A549 (cell line): ENCODE measurements around the gene TRAPPC2. TPM values are rescaled to one million over a fixed set of nuclear protein-coding genes. Genes with fewer than 3 reads are reported as not detected.
"Not testable (repeated sequence)": the region's sequence is repeated elsewhere in the genome, so short reads cannot be mapped to it uniquely, and the experiment has no call there.

Source experiments
- ATAC-seq, 2 experiments: fragments of 200-7000 bp in 1 of 2; fragments of >200 bp in 1 of 2; cut with Nextera tagmentation in 1 of 2; cut with Tn5 transposase in 1 of 2; 3 replicates each; pipeline versions ENCODE4 v1.8.0 to v1.9.1; 2018 to 2020; ENCODE audit warnings: mild to moderate bottlenecking in 1 of 2, moderate library complexity in 1 of 2
- CTCF ChIA-PET: fragments of 300-600 bp; sonication (Branson Sonifier 250); formaldehyde crosslinking; extraction: SDS; loops from one replicate; lab custom pipeline; 2021; ENCODE audit warnings: antibody characterized with exemption, inconsistent platforms; lab: Yijun Ruan, JAX
- POLR2A ChIA-PET: fragments of 350-600 bp; formaldehyde crosslinking; extraction: SDS; loops from one replicate; lab custom pipeline; 2021; ENCODE audit warnings: antibody characterized with exemption, inconsistent platforms; lab: Yijun Ruan, JAX
- DNase-seq, 2 experiments: peaks; one replicate each; pipeline versions ENCODE4 v3.0.0 to v3.0.0-alpha.2; 2011 to 2016; ENCODE audit warnings: low read depth in 1 of 2, low spot score in 1 of 2
- FAIRE-seq: peaks from 2 replicates; lab custom pipeline; 2011; peaks lifted over from hg19 to GRCh38; lab: Jason Lieb, UNC
- H3K27ac ChIP-seq, 2 experiments: fragments of >200 bp; sonication (Bioruptor Twin); formaldehyde crosslinking; 3 replicates each; pipeline ENCODE4 v1.5.1; 2016 to 2017
- H3K4me1 ChIP-seq: fragments of >200 bp; sonication (Bioruptor Twin); formaldehyde crosslinking; 3 replicates; pipeline ENCODE4 v1.6.1; 2016
- H3K4me2 ChIP-seq: fragments of >200 bp; sonication (Bioruptor Twin); formaldehyde crosslinking; 3 replicates; pipeline ENCODE4 v1.6.1; 2016
- H3K4me3 ChIP-seq: fragments of >200 bp; sonication (Bioruptor Twin); formaldehyde crosslinking; 3 replicates; pipeline ENCODE4 v1.5.1; 2016
- H3K9me3 ChIP-seq: fragments of >200 bp; sonication (Bioruptor Twin); formaldehyde crosslinking; 3 replicates; pipeline ENCODE4 v1.6.1; 2016
- BCL3 ChIP-seq: fragments of >200 bp; sonication (Bioruptor Twin); formaldehyde crosslinking; IDR thresholded peaks from 3 replicates; pipeline ENCODE4 v1.6.1; 2016
- CBX8 ChIP-seq: fragments of 200-600 bp; sonication (generic); IDR thresholded peaks from 2 replicates; pipeline ENCODE4 v1.6.1; 2016
- CEBPB ChIP-seq, 2 experiments: fragments of >200 bp in 1 of 2; sonication (Bioruptor Twin) in 1 of 2; formaldehyde crosslinking in 1 of 2; IDR thresholded peaks; 2 replicates each; pipeline ENCODE4 v1.6.1; 2012 to 2016
- CHD2 ChIP-seq: fragments of 150-350 bp; IDR thresholded peaks from 2 replicates; pipeline ENCODE4 v1.6.1; 2014; ENCODE audit warnings: low read length; ENCODE audit not compliant: partially characterized antibody
- CHD4 ChIP-seq: fragments of 200-600 bp; sonication (generic); IDR thresholded peaks from 2 replicates; pipeline ENCODE4 v1.6.1; 2016; ENCODE audit warnings: antibody characterized with exemption, mild to moderate bottlenecking, borderline replicate concordance
- CTCF ChIP-seq: fragments of >200 bp; sonication (Bioruptor Twin); formaldehyde crosslinking; IDR thresholded peaks from 3 replicates; pipeline ENCODE4 v1.5.1; 2016
- E2F6 ChIP-seq: IDR thresholded peaks from 2 replicates; pipeline ENCODE4 v1.6.1; 2012; ENCODE audit warnings: low read depth, borderline replicate concordance
- ESRRA ChIP-seq: fragments of 150-350 bp; IDR thresholded peaks from 2 replicates; pipeline ENCODE4 v1.6.1; 2014; ENCODE audit warnings: mild to moderate bottlenecking, low read length, borderline replicate concordance
- FOSL2 ChIP-seq, 2 experiments: fragments of 450-650 bp in 1 of 2; fragments of >200 bp in 1 of 2; sonication (Bioruptor Twin) in 1 of 2; formaldehyde crosslinking; IDR thresholded peaks; 2 replicates each; pipeline versions ENCODE4 v1.5.0 to v1.6.1; 2016 to 2020; ENCODE audit warnings: mild to moderate bottlenecking in 1 of 2, moderate library complexity in 1 of 2
- HEYL ChIP-seq: fragments of 250-450 bp; sonication (Bioruptor Pico); IDR thresholded peaks from 2 replicates; pipeline ENCODE4 v1.8.0; 2021; ENCODE audit warnings: mild to moderate bottlenecking, moderate library complexity
- HOXA7 ChIP-seq: fragments of 250-450 bp; sonication (Bioruptor Pico); IDR thresholded peaks from 2 replicates; pipeline ENCODE4 v1.5.0; 2020; ENCODE audit warnings: mild to moderate bottlenecking, moderate library complexity
- HOXB5 ChIP-seq: fragments of 250-450 bp; sonication (Bioruptor Pico); IDR thresholded peaks from 2 replicates; pipeline ENCODE4 v1.5.0; 2020; ENCODE audit warnings: mild to moderate bottlenecking, moderate library complexity
- JUN ChIP-seq, 2 experiments: fragments of >200 bp; sonication (Bioruptor Twin); formaldehyde crosslinking; IDR thresholded peaks; 2 replicates in 1 of 2; 3 replicates in 1 of 2; pipeline ENCODE4 v1.6.1; 2016 to 2017
- KDM1A ChIP-seq: fragments of 200-600 bp; sonication (generic); IDR thresholded peaks from 2 replicates; pipeline ENCODE4 v1.6.1; 2016; ENCODE audit warnings: low read depth, mild to moderate bottlenecking
- MAX ChIP-seq: IDR thresholded peaks from 2 replicates; pipeline ENCODE4 v1.6.1; 2012
- MAZ ChIP-seq: fragments of 150-350 bp; IDR thresholded peaks from 2 replicates; pipeline ENCODE4 v1.6.1; 2014; ENCODE audit warnings: antibody characterized with exemption, low read depth, low read length, borderline replicate concordance
- NPAS2 ChIP-seq: fragments of 250-450 bp; sonication (Bioruptor Pico); IDR thresholded peaks from 2 replicates; pipeline ENCODE4 v1.8.0; 2022; ENCODE audit warnings: mild to moderate bottlenecking, moderate library complexity, borderline replicate concordance
- PHF8 ChIP-seq: fragments of 200-600 bp; sonication (generic); IDR thresholded peaks from 2 replicates; pipeline ENCODE4 v1.6.1; 2016; ENCODE audit warnings: low read depth, mild to moderate bottlenecking, antibody characterized with exemption, moderate library complexity, borderline replicate concordance
- POLR2A ChIP-seq: IDR thresholded peaks from 2 replicates; pipeline ENCODE4 v1.6.1; 2012; ENCODE audit warnings: mild to moderate bottlenecking, low read length
- POLR2AphosphoS2 ChIP-seq: conservative IDR thresholded peaks from 2 replicates; pipeline ENCODE4 v1.6.1; 2012; ENCODE audit warnings: low read length, improper control_type of control experiment, inconsistent platforms
- RAD21 ChIP-seq, 2 experiments: fragments of >200 bp in 1 of 2; sonication (Bioruptor Twin) in 1 of 2; formaldehyde crosslinking in 1 of 2; IDR thresholded peaks in 1 of 2; conservative IDR thresholded peaks in 1 of 2; 2 replicates in 1 of 2; 3 replicates in 1 of 2; pipeline ENCODE4 v1.6.1; 2012 to 2018; ENCODE audit warnings: inconsistent platforms in 1 of 2
- SMC3 ChIP-seq: fragments of >200 bp; sonication (Bioruptor Twin); formaldehyde crosslinking; IDR thresholded peaks from 3 replicates; pipeline ENCODE4 v1.6.1; 2018; ENCODE audit warnings: inconsistent platforms
- TFCP2L1 ChIP-seq: fragments of 250-450 bp; sonication (Bioruptor Pico); IDR thresholded peaks from 2 replicates; pipeline ENCODE4 v1.5.0; 2021; ENCODE audit warnings: mild to moderate bottlenecking
- USF2 ChIP-seq: fragments of 450-650 bp; IDR thresholded peaks from 2 replicates; pipeline ENCODE4 v1.6.1; 2014; ENCODE audit warnings: antibody characterized with exemption
- ZC3H11A ChIP-seq: fragments of 450-650 bp; IDR thresholded peaks from 2 replicates; pipeline ENCODE4 v1.6.1; 2014; ENCODE audit warnings: antibody characterized with exemption, mild to moderate bottlenecking
- ZFP36 ChIP-seq: fragments of 450-650 bp; IDR thresholded peaks from 2 replicates; pipeline ENCODE4 v1.6.1; 2014; ENCODE audit warnings: borderline replicate concordance; ENCODE audit not compliant: partially characterized antibody
- ZSCAN20 ChIP-seq: fragments of 250-450 bp; sonication (Bioruptor Pico); IDR thresholded peaks from 2 replicates; pipeline ENCODE4 v1.8.0; 2022; ENCODE audit warnings: mild to moderate bottlenecking, moderate library complexity
- WGBS: methylation state at CpG from one replicate; pipeline ENCODE4 v1.1.6; 2017; ENCODE audit errors: missing lambda C conversion rate; 5-methylcytosine and 5-hydroxymethylcytosine counted together
- polyA plus RNA-seq, 4 experiments: library from polyadenylated mRNA; depleted of rRNA in 3 of 4; stranded (reverse); fragments of >200 nt; fragmentation: RNase III in 1 of 4; extraction: RNeasy Plus Mini Kit Qiagen cat#74134 plus additional on column Dnase treatment in 1 of 4; gene quantifications; 2 replicates in 3 of 4; 3 replicates in 1 of 4; pipeline ENCODE4 v1.2.3, GENCODE V29; 2011 to 2017

Gene TRAPPC2
- polyA plus RNA-seq, 2 of the 4 experiments (the other 2 are of a cell fraction) = 11.6 TPM

GRCh38 chrX:13670197-13670596, 64.2 kb downstream of the TRAPPC2 start:
- no peak overlapping the region for H3K4me2 ChIP-seq
- WGBS = 96% methylated on average over 5 of the region's 5 CpGs
- no peak for TF ChIP-seq E2F6
- TF ChIP-seq ZC3H11A = no peak
- TF ChIP-seq ZSCAN20 (CRISPR knock-in tag) = no peak
- TF ChIP-seq NPAS2 (CRISPR knock-in tag) = no peak
- no peak for TF ChIP-seq MAZ
- TF ChIP-seq POLR2AphosphoS2 = no peak
- no peak for FAIRE-seq
- no peaks in the 10 kb centered on the region for H3K9me3 ChIP-seq
- POLR2A ChIA-PET = no interaction called here
- ATAC-seq = no peak
- peaks cover 15% of the 10 kb centered on the region for H3K4me1 ChIP-seq
- DNase-seq = no peak
- peak overlapping the region; percentile 65 to 82; a peak in 3 of 6 replicates for H3K27ac ChIP-seq
- CTCF ChIA-PET = interaction anchor here (1.2 kb wide), 1 partner anchor 18 kb away, joined by 3 read pairs; no protein-coding TSS in a partner anchor
- no peak overlapping the region for H3K4me3 ChIP-seq

GRCh38 chrX:13669755-13670154, 64.7 kb downstream of the TRAPPC2 start:
- FAIRE-seq, ATAC-seq, H3K4me3 ChIP-seq, DNase-seq, H3K9me3 ChIP-seq: not testable (repeated sequence)
- ChIA-PET POLR2A (interaction anchor here (1.0 to 1.3 kb wide), 5 partner anchors 11 to 360 kb away, joined by 4 to 11 read pairs (median 7); partner anchors contain the start of genes GEMIN8, OFD1, RAB9A and TCEANC), CTCF (interaction anchor here (0.7 to 1.3 kb wide), 3 partner anchors 11 to 78 kb away, joined by 3 to 4 read pairs (median 3); no protein-coding TSS in a partner anchor)
- Histone ChIP-seq H3K4me1 (peaks cover 15% of the 10 kb centered on the region), H3K27ac (peak overlapping the region; percentile 65 to 82), H3K4me2 (peak overlapping the region; percentile 63)
- 93% methylated on average over 8 of the region's 8 CpGs for WGBS

GRCh38 chrX:13669246-13669737, 65.1 kb downstream of the TRAPPC2 start:
- FAIRE-seq = peak; percentile 63
- peak; percentile 87 for ATAC-seq
- H3K4me3 ChIP-seq = peak overlapping the region; percentile 13; the same call in 1 of the 3 replicates
- 3% methylated on average over 9 of the region's 9 CpGs for WGBS
- ChIA-PET POLR2A (interaction anchor here (0.8 to 1.3 kb wide), 6 partner anchors 10 to 360 kb away, joined by 3 to 11 read pairs (median 6); partner anchors contain the start of genes GEMIN8, OFD1, RAB9A and TCEANC), CTCF (interaction anchor here (0.7 to 1.3 kb wide), 3 partner anchors 11 to 79 kb away, joined by 3 to 4 read pairs (median 3); no protein-coding TSS in a partner anchor)
- H3K9me3 ChIP-seq = no peaks in the 10 kb centered on the region
- peaks cover 15% of the 10 kb centered on the region for H3K4me1 ChIP-seq
- H3K4me2 ChIP-seq = peak overlapping the region; percentile 63
- H3K27ac ChIP-seq = peak overlapping the region; percentile 65 to 82
- peak; percentile 56 to 87 for DNase-seq
- TF ChIP-seq CTCF (no peak), ZFP36 (no peak), RAD21 (conservative IDR thresholded peaks at IDR 0.05 in 1 of 2, IDR thresholded peaks at IDR 0.05 in 1 of 2) (no peak), PHF8 (no peak), CHD2 (no peak), HEYL (CRISPR knock-in tag) (no peak), POLR2A (no peak), E2F6 (no peak), CEBPB (IDR thresholded peaks at IDR 0.05) (peak in 1 of 2 experiments; percentile 30; a peak in 1 of 4 replicates), POLR2AphosphoS2 (no peak), USF2 (no peak), HOXB5 (CRISPR knock-in tag) (no peak), KDM1A (no peak), SMC3 (no peak), ZSCAN20 (CRISPR knock-in tag) (no peak), CBX8 (no peak), MAX (peak; percentile 62; the same call in 1 of the 2 replicates), BCL3 (no peak), ESRRA (no peak), JUN (IDR thresholded peaks at IDR 0.05) (peak in 1 of 2 experiments; percentile 38; a peak in 1 of 5 replicates), NPAS2 (CRISPR knock-in tag) (no peak), TFCP2L1 (CRISPR knock-in tag) (no peak), HOXA7 (no peak), CHD4 (no peak), FOSL2 (IDR thresholded peaks at IDR 0.05) (0 out of 2 replicates have a peak, but pooled peaks have one; percentile 31), FOSL2 (CRISPR knock-in tag; IDR thresholded peaks at IDR 0.05) (peak; percentile 62)
